H9 (cell line): Measurements from ENCODE around the gene PLXNA2. TPM values are rescaled to one million over a fixed set of nuclear protein-coding genes. Genes with fewer than 3 reads are reported as not detected.
A peak's percentile ranks its signal among the peaks of the same experiment; 100 is the strongest.

Experiments
- DNase-seq: peaks from one replicate; pipeline ENCODE4 v3.0.0-alpha.2; 2017
- H2AFZ ChIP-seq: one replicate; pipeline ENCODE4 v1.6.1; 2013; ENCODE audit warnings: mild to moderate bottlenecking, low read length, control low read depth, moderate library complexity
- H2AK5ac ChIP-seq: 2 replicates; pipeline ENCODE4 v1.6.1; 2013; ENCODE audit warnings: low read length, control low read depth, mixed read lengths; ENCODE audit not compliant: insufficient read length
- H2BK120ac ChIP-seq: one replicate; pipeline ENCODE4 v1.6.1; 2013; ENCODE audit warnings: low read depth, mild to moderate bottlenecking, low read length, control low read depth, inconsistent platforms; ENCODE audit not compliant: poor library complexity, severe bottlenecking
- H2BK12ac ChIP-seq: 2 replicates; pipeline ENCODE4 v1.6.1; 2013; ENCODE audit warnings: low read length, control low read depth, mixed read lengths, low read depth; ENCODE audit not compliant: insufficient read length
- H2BK15ac ChIP-seq: 2 replicates; pipeline ENCODE4 v1.6.1; 2013; ENCODE audit warnings: low read depth, low read length, control low read depth
- H2BK20ac ChIP-seq: one replicate; pipeline ENCODE4 v1.6.1; 2013; ENCODE audit warnings: low read depth, mild to moderate bottlenecking, low read length, control low read depth, inconsistent platforms; ENCODE audit not compliant: poor library complexity, severe bottlenecking
- H2BK5ac ChIP-seq: 2 replicates; pipeline ENCODE4 v1.6.1; 2013; ENCODE audit warnings: low read length, control low read depth, mixed read lengths; ENCODE audit not compliant: insufficient read length
- H3K14ac ChIP-seq: 2 replicates; pipeline ENCODE4 v1.6.1; 2013; ENCODE audit warnings: low read length, control low read depth; ENCODE audit not compliant: insufficient read depth
- H3K18ac ChIP-seq: 2 replicates; pipeline ENCODE4 v1.6.1; 2013; ENCODE audit warnings: low read depth, mild to moderate bottlenecking, mixed read lengths, low read length, control low read depth; ENCODE audit not compliant: insufficient read length
- H3K23ac ChIP-seq: 2 replicates; pipeline ENCODE4 v1.6.1; 2013; ENCODE audit warnings: low read length, control low read depth, mixed read lengths, low read depth; ENCODE audit not compliant: insufficient read length
- H3K23me2 ChIP-seq: 2 replicates; pipeline ENCODE4 v1.6.1; 2013; ENCODE audit warnings: low read depth, mild to moderate bottlenecking, mixed read lengths, low read length, control low read depth; ENCODE audit not compliant: insufficient read length, poor library complexity, severe bottlenecking
- H3K27ac ChIP-seq: 2 replicates; pipeline ENCODE4 v1.5.1; 2013; ENCODE audit warnings: low read length, control low read depth, mixed read lengths, low read depth; ENCODE audit not compliant: insufficient read length
- H3K27me3 ChIP-seq: 2 replicates; pipeline ENCODE4 v1.6.1; 2013; ENCODE audit warnings: low read length, control low read depth, inconsistent platforms; ENCODE audit not compliant: insufficient read depth
- H3K4ac ChIP-seq: 2 replicates; pipeline ENCODE4 v1.6.1; 2013; ENCODE audit warnings: low read depth, mild to moderate bottlenecking, control low read depth, inconsistent platforms, low read length, moderate library complexity
- H3K4me1 ChIP-seq: 2 replicates; pipeline ENCODE4 v1.6.1; 2013; ENCODE audit warnings: low read length, control low read depth, inconsistent platforms; ENCODE audit not compliant: insufficient read depth
- H3K4me2 ChIP-seq: 2 replicates; pipeline ENCODE4 v1.6.1; 2013; ENCODE audit warnings: low read length, control low read depth, mixed read lengths; ENCODE audit not compliant: insufficient read length, insufficient read depth
- H3K56ac ChIP-seq: 2 replicates; pipeline ENCODE4 v1.6.1; 2013; ENCODE audit warnings: low read depth, mild to moderate bottlenecking, mixed read lengths, low read length, control low read depth; ENCODE audit not compliant: insufficient read length
- H3K79me1 ChIP-seq: 2 replicates; pipeline ENCODE4 v1.6.1; 2013; ENCODE audit warnings: low read depth, mild to moderate bottlenecking, moderate library complexity, low read length, control low read depth, inconsistent platforms; ENCODE audit not compliant: insufficient read depth, poor library complexity, severe bottlenecking
- H3K79me2 ChIP-seq: 2 replicates; pipeline ENCODE4 v1.6.1; 2013; ENCODE audit warnings: low read length, control low read depth, inconsistent platforms; ENCODE audit not compliant: insufficient read depth
- H3K9ac ChIP-seq: 2 replicates; pipeline ENCODE4 v1.6.1; 2013; ENCODE audit warnings: low read length, control low read depth, mixed read lengths; ENCODE audit not compliant: insufficient read length; ENCODE audit errors: extremely low read depth
- H3K9me3 ChIP-seq: one replicate; pipeline ENCODE4 v1.6.1; 2013; ENCODE audit warnings: low read depth, low read length, inconsistent platforms; ENCODE audit not compliant: control insufficient read depth
- H3T11ph ChIP-seq: one replicate; pipeline ENCODE4 v1.6.1; 2013; ENCODE audit warnings: mild to moderate bottlenecking, low read length, control low read depth, inconsistent platforms
- H4K20me1 ChIP-seq: one replicate; pipeline ENCODE4 v1.6.1; 2013; ENCODE audit not compliant: control insufficient read depth, insufficient read length, insufficient read depth
- H4K5ac ChIP-seq: 2 replicates; pipeline ENCODE4 v1.6.1; 2013; ENCODE audit warnings: low read depth, mild to moderate bottlenecking, mixed read lengths, low read length, control low read depth; ENCODE audit not compliant: insufficient read length
- H4K8ac ChIP-seq: replicated peaks from 2 replicates; pipeline ENCODE4 v1.6.1; 2013; ENCODE audit warnings: low read length, control low read depth, mixed read lengths, low read depth; ENCODE audit not compliant: insufficient read length
- H4K91ac ChIP-seq: 2 replicates; pipeline ENCODE4 v1.6.1; 2013; ENCODE audit warnings: low read depth, mild to moderate bottlenecking, moderate library complexity, mixed read lengths, low read length, control low read depth; ENCODE audit not compliant: insufficient read length
- H3K27ac Mint-ChIP-seq, 3 experiments: 2 replicates in 2 of 3; 3 replicates in 1 of 3; pipeline ENCODE4 v1.8.0; 2020 to 2021; ENCODE audit warnings: mixed read lengths in 3 of 3, mild to moderate bottlenecking in 1 of 3, moderate library complexity in 1 of 3
- H3K27me3 Mint-ChIP-seq: 2 replicates; pipeline ENCODE4 v1.8.0; 2021; ENCODE audit warnings: low read depth, mild to moderate bottlenecking, moderate library complexity, mixed read lengths
- H3K36me3 Mint-ChIP-seq, 3 experiments: 2 replicates in 2 of 3; 3 replicates in 1 of 3; pipeline ENCODE4 v1.8.0; 2020 to 2021; ENCODE audit warnings: low read depth in 3 of 3, mixed read lengths in 3 of 3; ENCODE audit not compliant: insufficient read depth in 1 of 3
- H3K4me1 Mint-ChIP-seq, 2 experiments: 2 replicates each; pipeline ENCODE4 v1.8.0; 2020; ENCODE audit warnings: mixed read lengths in 2 of 2
- H3K4me3 Mint-ChIP-seq, 2 experiments: 2 replicates in 1 of 2; 3 replicates in 1 of 2; pipeline ENCODE4 v1.8.0; 2020 to 2021; ENCODE audit warnings: mild to moderate bottlenecking in 2 of 2, mixed read lengths in 2 of 2, moderate library complexity in 1 of 2
- H3K9me3 Mint-ChIP-seq, 2 experiments: 2 replicates in 1 of 2; 3 replicates in 1 of 2; pipeline ENCODE4 v1.8.0; 2020; ENCODE audit warnings: mild to moderate bottlenecking in 2 of 2, mixed read lengths in 2 of 2, moderate library complexity in 1 of 2
- CTCF ChIP-seq: fragments of 200-600 bp; sonication (generic); conservative IDR thresholded peaks from 3 replicates; pipeline ENCODE4 v1.8.0; 2021; ENCODE audit warnings: antibody characterized with exemption, mild to moderate bottlenecking
- WGBS: extraction: QIAGEN DNeasy Blood & Tissue Kit; methylation state at CpG from one replicate; pipeline ENCODE4 v1.1.7; 2013; ENCODE audit warnings: missing lambda C conversion rate, low lambda C conversion rate, mixed read lengths; ENCODE audit not compliant: insufficient read length; ENCODE audit errors: extremely low coverage; 5-methylcytosine and 5-hydroxymethylcytosine counted together
- total RNA-seq: library from RNA; stranded (reverse); gene quantifications from 2 replicates; pipeline ENCODE4 v1.2.1, GENCODE V29; 2021

Gene PLXNA2
- total RNA-seq, 1 experiment from 2014 or later: 0.57 TPM

GRCh38 chr1:208103597-208104513 is 140.3 kb downstream of the PLXNA2 start:
- no peak overlapping the region for H3K14ac ChIP-seq
- no CpG with 5 or more reads among the region's 7 CpGs for WGBS
- no peaks in the 10 kb centered on the region for H3K79me2 ChIP-seq
- H2AFZ ChIP-seq: no peak overlapping the region
- no peak overlapping the region for H3K9ac ChIP-seq
- Mint-ChIP-seq H3K4me1 (peaks cover 29 to 37% of the 10 kb centered on the region in 2 experiments), H3K27ac (peak overlapping the region in 1 of 3 experiments; percentile 9; a peak in 1 of 7 replicates), H3K27me3 (no peaks in the 10 kb centered on the region; the same call in 1 of the 2 replicates), H3K9me3 (no peaks in the 10 kb centered on the region), H3K4me3 (no peak overlapping the region), H3K36me3 (no peaks in the 10 kb centered on the region)
- no peak overlapping the region for H3K18ac ChIP-seq
- H3K27me3 ChIP-seq: no peaks in the 10 kb centered on the region
- no peak overlapping the region for H2BK20ac ChIP-seq
- H3K79me1 ChIP-seq: no peaks in the 10 kb centered on the region
- H4K8ac ChIP-seq: no peak overlapping the region
- no peak overlapping the region for H3K27ac ChIP-seq
- no peak overlapping the region for H4K5ac ChIP-seq
- H3K23ac ChIP-seq: no peak overlapping the region
- no peak overlapping the region for H3K56ac ChIP-seq
- H4K20me1 ChIP-seq: no peaks in the 10 kb centered on the region
- no peak overlapping the region for H3K4me2 ChIP-seq
- H2BK12ac ChIP-seq: no peak overlapping the region
- TF ChIP-seq CTCF: no peak
- H2BK15ac ChIP-seq: no peak overlapping the region
- no peak overlapping the region for H2BK120ac ChIP-seq
- no peak overlapping the region for H3T11ph ChIP-seq
- H3K4me1 ChIP-seq: no peaks in the 10 kb centered on the region; the same call in 1 of the 2 replicates
- DNase-seq: no peak
- no peak overlapping the region for H2AK5ac ChIP-seq
- H4K91ac ChIP-seq: no peak overlapping the region
- no peak overlapping the region for H3K4ac ChIP-seq
- no peaks in the 10 kb centered on the region for H3K23me2 ChIP-seq
- no peak overlapping the region for H2BK5ac ChIP-seq
- H3K9me3 ChIP-seq: no peaks in the 10 kb centered on the region
